Astrocyte of the cerebellum (primary cell): ENCODE data around the gene STARD7.

Experiments
- DNase-seq: peaks from one replicate; pipeline ENCODE4 v3.0.0-alpha.2; 2011; ENCODE audit warnings: low read depth
- H3K4me3 ChIP-seq: 2 replicates; pipeline ENCODE4 v1.5.1; 2011; ENCODE audit warnings: mild to moderate bottlenecking, low read depth, low read length, moderate library complexity
- CTCF ChIP-seq: IDR thresholded peaks from 2 replicates; pipeline ENCODE4 v1.5.1; 2012; ENCODE audit warnings: low read length, low read depth, moderate library complexity, mild to moderate bottlenecking; ENCODE audit errors: missing control alignments
- in situ Hi-C: cut with HindIII; loops from 2 replicates; pipeline ENCODE4 v1.10.0; 2017; ENCODE audit warnings: low sequenced_read_pairs

The STARD7 gene

GRCh38 chr2:96202152-96202854 is 6.3 kb downstream of the STARD7 start:
- no peak for TF ChIP-seq CTCF

GRCh38 chr2:96201338-96201737 is 7.3 kb downstream of the STARD7 start:
- H3K4me3 ChIP-seq = no peak overlapping the region
- TF ChIP-seq CTCF = no peak
- in situ Hi-C loops = loop anchor here (5.0 kb wide), 1 partner anchor 44 kb away; no protein-coding TSS in a partner anchor

More at GRCh38 chr2:96202152-96202854, 6.3 kb downstream of the STARD7 start:
- no peak for DNase-seq
- in situ Hi-C loops = loop anchor here (5.0 kb wide), 1 partner anchor 45 kb away; no protein-coding TSS in a partner anchor
- H3K4me3 ChIP-seq = no peak overlapping the region

GRCh38 chr2:96198921-96199320 is 9.7 kb downstream of the STARD7 start:
- H3K4me3 ChIP-seq = no peak overlapping the region
- in situ Hi-C loops = no loop called here
- TF ChIP-seq CTCF = no peak
- no peak for DNase-seq

More at GRCh38 chr2:96201338-96201737, 7.3 kb downstream of the STARD7 start:
- DNase-seq = no peak

- DNase-seq = no peak
- in situ Hi-C loops = no loop called here
- no peak overlapping the region for H3K4me3 ChIP-seq
- no peak for TF ChIP-seq CTCF
These were observed 10.9 kb downstream of the STARD7 start for GRCh38 chr2:96197546-96198255.

GRCh38 chr2:96195410-96196066 is 13.1 kb downstream of the STARD7 start:
- H3K4me3 ChIP-seq = no peak overlapping the region
- TF ChIP-seq CTCF = no peak
- DNase-seq = no peak
- in situ Hi-C loops = no loop called here

- in situ Hi-C loops = no loop called here
- no peak overlapping the region for H3K4me3 ChIP-seq
- DNase-seq = no peak
- no peak for TF ChIP-seq CTCF
These were observed 16.5 kb downstream of the STARD7 start for GRCh38 chr2:96191937-96192670.
